Aortic smooth muscle cell (primary cell): Measurements from ENCODE around the gene TPSB2. TPM values are rescaled to one million over a fixed set of nuclear protein-coding genes. Genes with fewer than 3 reads are reported as not detected.

Experiments used
- total RNA-seq: library from RNA; depleted of rRNA; stranded (reverse); fragments of >200 nt; gene quantifications from 2 replicates; pipeline ENCODE4 v1.2.3, GENCODE V29; 2014

TPSB2 gene
- total RNA-seq: not detected in 2 replicates

DNA sequence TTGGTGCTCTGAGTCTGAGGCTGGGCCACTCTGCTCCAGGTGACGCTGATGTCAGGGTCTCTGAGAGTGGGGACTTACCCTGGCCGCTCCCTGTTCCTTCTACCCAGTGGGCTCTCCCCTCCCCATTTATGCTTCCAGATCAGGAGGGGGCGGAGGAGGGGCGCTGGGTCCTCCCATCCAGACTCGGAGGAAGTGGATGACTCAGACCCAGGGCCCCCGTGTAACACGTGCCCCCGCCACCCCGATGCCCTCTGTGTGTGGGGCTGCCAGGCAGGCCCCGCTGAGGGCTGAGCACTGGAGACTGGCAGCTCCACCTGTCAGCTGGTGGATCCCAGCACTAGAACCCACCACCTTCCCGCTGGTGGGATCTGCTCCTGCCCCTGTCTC is at the start of gene TPSB2:
TSS of gene TPSB2 (minus strand) at position 101 of the 387 bp plus-strand sequence. CDS start 233 bp downstream, outside the sequence.

DNA sequence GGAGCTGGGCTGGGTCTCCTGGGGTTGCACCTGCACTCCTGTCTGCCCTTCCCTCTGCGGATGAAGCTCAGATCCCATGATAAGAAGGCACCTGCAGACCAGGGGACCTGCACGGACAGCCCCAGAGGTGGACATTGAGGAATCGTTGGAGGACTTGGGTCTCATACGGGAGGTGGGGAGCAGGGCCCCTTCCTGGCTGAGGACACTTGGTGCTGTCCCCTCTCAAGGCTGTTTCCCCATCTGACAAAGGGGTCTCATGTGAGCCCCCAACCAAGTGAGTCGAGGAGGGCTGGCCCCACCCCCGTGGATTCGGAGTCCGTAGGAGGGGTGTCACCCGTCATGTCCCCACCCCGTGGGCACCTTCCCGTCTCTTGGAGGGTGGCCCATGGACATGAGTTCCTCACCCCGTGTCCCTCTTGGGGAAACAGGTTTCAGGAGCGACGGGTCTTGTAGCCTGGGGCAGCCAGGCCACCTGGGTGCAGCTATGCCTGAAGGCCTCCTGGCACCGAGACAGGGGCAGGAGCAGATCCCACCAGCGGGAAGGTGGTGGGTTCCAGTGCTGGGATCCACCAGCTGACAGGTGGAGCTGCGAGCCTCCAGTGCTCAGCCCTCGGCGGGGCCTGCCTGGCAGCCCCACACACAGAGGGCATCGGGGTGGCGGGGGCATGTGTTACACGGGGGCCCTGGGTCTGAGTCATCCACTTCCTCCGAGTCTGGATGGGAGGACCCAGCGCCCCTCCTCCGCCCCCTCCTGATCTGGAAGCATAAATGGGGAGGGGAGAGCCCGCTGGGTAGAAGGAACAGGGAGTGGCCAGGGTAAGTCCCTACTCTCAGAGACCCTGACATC is 25.5 kb upstream of the TPSB2 start, which contains the start of gene TPSD1:
TSS of gene TPSD1 (plus strand) at position 794 of the 847 bp plus-strand sequence. CDS start 212 bp downstream, outside the sequence.

DNA sequence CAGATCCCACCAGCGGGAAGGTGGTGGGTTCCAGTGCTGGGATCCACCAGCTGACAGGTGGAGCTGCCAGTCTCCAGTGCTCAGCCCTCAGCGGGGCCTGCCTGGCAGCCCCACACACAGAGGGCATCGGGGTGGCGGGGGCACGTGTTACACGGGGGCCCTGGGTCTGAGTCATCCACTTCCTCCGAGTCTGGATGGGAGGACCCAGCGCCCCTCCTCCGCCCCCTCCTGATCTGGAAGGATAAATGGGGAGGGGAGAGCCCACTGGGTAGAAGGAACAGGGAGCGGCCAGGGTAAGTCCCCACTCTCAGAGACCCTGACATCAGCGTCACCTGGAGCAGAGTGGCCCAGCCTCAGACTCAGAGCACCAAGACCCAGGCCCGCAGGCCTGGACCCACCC is 10.5 kb upstream of the TPSB2 start, which contains the start of gene TPSAB1:
TSS of gene TPSAB1 (plus strand) at position 270 of the 400 bp plus-strand sequence. CDS start 234 bp downstream, outside the sequence.

DNA sequence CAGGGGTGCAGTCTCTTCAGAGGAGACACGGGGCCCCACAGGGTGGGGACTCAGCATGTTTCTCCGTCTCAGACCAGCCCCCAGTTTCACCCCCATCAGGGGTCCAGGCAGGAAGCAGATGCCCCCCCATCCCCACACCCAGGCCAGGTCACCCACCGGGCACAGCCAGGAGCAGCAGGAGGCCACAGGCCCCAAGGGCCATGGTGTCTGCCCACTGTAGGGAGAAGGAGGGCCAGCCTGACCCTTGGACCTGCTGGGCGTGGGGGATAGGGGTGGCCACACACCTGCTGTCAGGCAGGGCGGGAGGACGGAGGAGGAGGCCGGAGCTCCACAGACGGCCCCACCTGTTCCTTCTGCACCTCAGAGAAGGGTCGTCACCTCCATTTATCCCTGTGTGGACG is 4.9 kb downstream of the TPSB2 start, which contains the start of gene TPSG1:
TSS of gene TPSG1 (minus strand) at position 218 of the 401 bp plus-strand sequence. CDS start at position 202, 16 bp downstream.

Other genes with a start within 250 kb of the TPSB2 start
- gene SOX8, start 248.4 kb downstream of the TPSB2 start, total RNA-seq: 1.4 and 4.5 TPM in 2 replicates
- gene SSTR5, start 157.4 kb downstream of the TPSB2 start, total RNA-seq: 0.12 TPM in 1 of 2 replicates, not detected in the other
- gene C1QTNF8, start 133.9 kb downstream of the TPSB2 start, total RNA-seq: 0.06 and 0.13 TPM in 2 replicates
- gene CACNA1H, start 77.1 kb downstream of the TPSB2 start, total RNA-seq: 2.1 and 3.0 TPM in 2 replicates
- gene TPSG1, start 4.9 kb downstream of the TPSB2 start, total RNA-seq: not detected in 2 replicates
- not detected in 2 replicates for gene TPSAB1, start 10.5 kb upstream of the TPSB2 start, total RNA-seq
- not detected in 2 replicates for gene TPSD1, start 25.9 kb upstream of the TPSB2 start, total RNA-seq
- gene UBE2I, start 79.5 kb upstream of the TPSB2 start, total RNA-seq: 40.8 and 45.3 TPM in 2 replicates
- gene BAIAP3, start 103.5 kb upstream of the TPSB2 start, total RNA-seq: 0.92 and 1.2 TPM in 2 replicates
- 60.6 and 68.6 TPM in 2 replicates for gene TSR3, start 121.7 kb upstream of the TPSB2 start, total RNA-seq
- 44.0 and 48.4 TPM in 2 replicates for gene GNPTG, start 121.7 kb upstream of the TPSB2 start, total RNA-seq
- gene UNKL, start 184.5 kb upstream of the TPSB2 start, total RNA-seq: 4.6 and 6.5 TPM in 2 replicates
- gene UQCC4, start 190.6 kb upstream of the TPSB2 start, total RNA-seq: 16.1 and 18.1 TPM in 2 replicates
- not detected in 2 replicates for gene PERCC1, start 200.9 kb upstream of the TPSB2 start, total RNA-seq
- gene CCDC154, start 214.4 kb upstream of the TPSB2 start, total RNA-seq: 0.26 and 0.37 TPM in 2 replicates
- 60.4 and 81.6 TPM in 2 replicates for gene CLCN7, start 244.8 kb upstream of the TPSB2 start, total RNA-seq